HEK293 (cell line): Measurements from ENCODE around the gene CABLES2.

Source experiments
- BCL11B ChIP-seq: fragments of 450-650 bp; formaldehyde crosslinking; IDR thresholded peaks from 2 replicates; pipeline ENCODE4 v1.5.1; 2016; ENCODE audit warnings: low read depth, missing biosample characterization, missing genetic modification characterization
- GFI1B ChIP-seq: fragments of 450-650 bp; formaldehyde crosslinking; IDR thresholded peaks from 2 replicates; pipeline ENCODE4 v1.5.1; 2016; ENCODE audit warnings: missing biosample characterization, missing genetic modification characterization
- HOXC10 ChIP-seq: sonication (generic); formaldehyde crosslinking; IDR thresholded peaks from 2 replicates; pipeline ENCODE4 v1.8.1; 2023; ENCODE audit warnings: mild to moderate bottlenecking, missing genetic modification reagents
- KLF1 ChIP-seq: fragments of 450-650 bp; formaldehyde crosslinking; IDR thresholded peaks from 2 replicates; pipeline ENCODE4 v1.5.1; 2016; ENCODE audit warnings: missing biosample characterization, missing genetic modification characterization
- SETDB1 ChIP-seq: IDR thresholded peaks from one replicate; pipeline ENCODE4 v1.6.1; 2017; ENCODE audit warnings: mild to moderate bottlenecking, low read length, moderate library complexity, mixed read lengths; ENCODE audit not compliant: insufficient read length
- SP7 ChIP-seq: fragments of 450-650 bp; formaldehyde crosslinking; IDR thresholded peaks from 2 replicates; pipeline ENCODE4 v1.5.1; 2016; ENCODE audit warnings: missing biosample characterization, missing genetic modification characterization
- TCF7L2 ChIP-seq: IDR thresholded peaks from 2 replicates; pipeline ENCODE4 v1.6.1; 2011; ENCODE audit warnings: low read depth, mild to moderate bottlenecking, inconsistent platforms, low read length, moderate library complexity, borderline replicate concordance
- WT1 ChIP-seq: fragments of 450-650 bp; formaldehyde crosslinking; IDR thresholded peaks from 2 replicates; pipeline ENCODE4 v1.5.1; 2016; ENCODE audit warnings: missing biosample characterization, missing genetic modification characterization
- ZBTB7A ChIP-seq: fragments of 450-650 bp; formaldehyde crosslinking; IDR thresholded peaks from 2 replicates; pipeline ENCODE4 v1.5.1; 2016; ENCODE audit warnings: low read depth, missing biosample characterization, missing genetic modification characterization
- ZFHX2 ChIP-seq: fragments of 450-650 bp; formaldehyde crosslinking; conservative IDR thresholded peaks from 2 replicates; pipeline ENCODE4 v1.5.1; 2016; ENCODE audit warnings: missing biosample characterization, missing genetic modification characterization
- ZNF133 ChIP-seq: fragments of 450-650 bp; formaldehyde crosslinking; IDR thresholded peaks from 2 replicates; pipeline ENCODE4 v1.5.1; 2016; ENCODE audit warnings: missing biosample characterization, missing genetic modification characterization
- ZNF211 ChIP-seq: fragments of 450-650 bp; formaldehyde crosslinking; IDR thresholded peaks from 2 replicates; pipeline ENCODE4 v1.5.1; 2016; ENCODE audit warnings: low read depth, missing biosample characterization, missing genetic modification characterization
- ZNF23 ChIP-seq: fragments of 450-650 bp; formaldehyde crosslinking; IDR thresholded peaks from 2 replicates; pipeline ENCODE4 v1.5.1; 2016; ENCODE audit warnings: missing biosample characterization, missing genetic modification characterization, borderline replicate concordance
- ZNF239 ChIP-seq: fragments of 450-650 bp; formaldehyde crosslinking; IDR thresholded peaks from 2 replicates; pipeline ENCODE4 v1.5.1; 2016; ENCODE audit warnings: missing biosample characterization, missing genetic modification characterization
- ZNF24 ChIP-seq: fragments of 450-650 bp; formaldehyde crosslinking; IDR thresholded peaks from 2 replicates; pipeline ENCODE4 v1.5.1; 2016; ENCODE audit warnings: missing biosample characterization, missing genetic modification characterization
- ZNF292 ChIP-seq: fragments of 450-650 bp; formaldehyde crosslinking; IDR thresholded peaks from 2 replicates; pipeline ENCODE4 v1.5.1; 2016; ENCODE audit warnings: low read depth, missing biosample characterization, missing genetic modification characterization, borderline replicate concordance
- ZNF324 ChIP-seq: fragments of 450-650 bp; formaldehyde crosslinking; IDR thresholded peaks from 2 replicates; pipeline ENCODE4 v1.5.1; 2016; ENCODE audit warnings: missing biosample characterization, missing genetic modification characterization
- ZNF366 ChIP-seq: fragments of 450-650 bp; formaldehyde crosslinking; conservative IDR thresholded peaks from 2 replicates; pipeline ENCODE4 v1.5.1; 2016; ENCODE audit warnings: missing biosample characterization, missing genetic modification characterization
- ZNF433 ChIP-seq: fragments of 450-650 bp; formaldehyde crosslinking; IDR thresholded peaks from 2 replicates; pipeline ENCODE4 v1.5.1; 2016; ENCODE audit warnings: missing biosample characterization, missing genetic modification characterization, low read depth
- ZNF521 ChIP-seq: fragments of 450-650 bp; formaldehyde crosslinking; IDR thresholded peaks from 2 replicates; pipeline ENCODE4 v1.5.1; 2017; ENCODE audit warnings: missing biosample characterization, mild to moderate bottlenecking, missing genetic modification characterization
- ZNF544 ChIP-seq: fragments of 450-650 bp; formaldehyde crosslinking; IDR thresholded peaks from 2 replicates; pipeline ENCODE4 v1.5.0; 2017; ENCODE audit warnings: missing biosample characterization, missing genetic modification characterization
- ZNF549 ChIP-seq: fragments of 450-650 bp; IDR thresholded peaks from 2 replicates; pipeline ENCODE4 v1.5.1; 2018; ENCODE audit warnings: missing biosample characterization, missing genetic modification characterization, mild to moderate bottlenecking, inconsistent platforms, moderate library complexity
- ZNF555 ChIP-seq: fragments of 450-650 bp; formaldehyde crosslinking; conservative IDR thresholded peaks from 2 replicates; pipeline ENCODE4 v1.5.1; 2017; ENCODE audit warnings: missing biosample characterization, mild to moderate bottlenecking, missing genetic modification characterization, inconsistent platforms
- ZNF558 ChIP-seq: fragments of 450-650 bp; formaldehyde crosslinking; IDR thresholded peaks from 2 replicates; pipeline ENCODE4 v1.5.1; 2016; ENCODE audit warnings: missing biosample characterization, missing genetic modification characterization
- ZNF624 ChIP-seq: fragments of 450-650 bp; formaldehyde crosslinking; IDR thresholded peaks from 2 replicates; pipeline ENCODE4 v1.5.1; 2017; ENCODE audit warnings: missing biosample characterization, missing genetic modification characterization
- ZNF626 ChIP-seq: fragments of 450-650 bp; sonication (Bioruptor Pico); formaldehyde crosslinking; IDR thresholded peaks from 2 replicates; pipeline ENCODE4 v1.5.1; 2018; ENCODE audit warnings: missing biosample characterization, missing genetic modification characterization, inconsistent platforms
- ZNF654 ChIP-seq: fragments of 450-650 bp; formaldehyde crosslinking; IDR thresholded peaks from 2 replicates; pipeline ENCODE4 v1.5.1; 2016; ENCODE audit warnings: low read depth, missing biosample characterization, missing genetic modification characterization
- ZNF660 ChIP-seq: fragments of 450-650 bp; IDR thresholded peaks from 2 replicates; pipeline ENCODE4 v1.5.1; 2018; ENCODE audit warnings: missing biosample characterization, mild to moderate bottlenecking, missing genetic modification characterization
- ZNF707 ChIP-seq: fragments of 450-650 bp; formaldehyde crosslinking; IDR thresholded peaks from 2 replicates; pipeline ENCODE4 v1.5.1; 2016; ENCODE audit warnings: missing biosample characterization, missing genetic modification characterization
- ZNF791 ChIP-seq: fragments of 450-650 bp; formaldehyde crosslinking; IDR thresholded peaks from 2 replicates; pipeline ENCODE4 v1.5.1; 2016; ENCODE audit warnings: missing biosample characterization, missing genetic modification characterization
- ZNF792 ChIP-seq: fragments of 450-650 bp; formaldehyde crosslinking; IDR thresholded peaks from 2 replicates; pipeline ENCODE4 v1.5.1; 2016; ENCODE audit warnings: missing biosample characterization, missing genetic modification characterization
- ZXDB ChIP-seq: fragments of 450-650 bp; formaldehyde crosslinking; IDR thresholded peaks from 2 replicates; pipeline ENCODE4 v1.5.1; 2016; ENCODE audit warnings: missing biosample characterization, missing genetic modification characterization
- TF ChIP-seq, protein P1 (sequence below): fragments of 450-650 bp; formaldehyde crosslinking; IDR thresholded peaks from 2 replicates; pipeline ENCODE4 v1.5.1; 2017; ENCODE audit warnings: missing biosample characterization, missing genetic modification characterization
- TF ChIP-seq, protein P2 (sequence below): fragments of 450-650 bp; formaldehyde crosslinking; IDR thresholded peaks from 2 replicates; pipeline ENCODE4 v1.5.1; 2017; ENCODE audit warnings: missing biosample characterization, missing genetic modification characterization
- TF ChIP-seq, protein P3 (sequence below): fragments of 450-650 bp; formaldehyde crosslinking; IDR thresholded peaks from 2 replicates; pipeline ENCODE4 v1.5.0; 2017; ENCODE audit warnings: missing biosample characterization, missing genetic modification characterization, borderline replicate concordance
- TF ChIP-seq, protein P4 (sequence below): fragments of 450-650 bp; formaldehyde crosslinking; IDR thresholded peaks from 2 replicates; pipeline ENCODE4 v1.5.1; 2017; ENCODE audit warnings: missing biosample characterization, missing genetic modification characterization

Gene CABLES2

DNA sequence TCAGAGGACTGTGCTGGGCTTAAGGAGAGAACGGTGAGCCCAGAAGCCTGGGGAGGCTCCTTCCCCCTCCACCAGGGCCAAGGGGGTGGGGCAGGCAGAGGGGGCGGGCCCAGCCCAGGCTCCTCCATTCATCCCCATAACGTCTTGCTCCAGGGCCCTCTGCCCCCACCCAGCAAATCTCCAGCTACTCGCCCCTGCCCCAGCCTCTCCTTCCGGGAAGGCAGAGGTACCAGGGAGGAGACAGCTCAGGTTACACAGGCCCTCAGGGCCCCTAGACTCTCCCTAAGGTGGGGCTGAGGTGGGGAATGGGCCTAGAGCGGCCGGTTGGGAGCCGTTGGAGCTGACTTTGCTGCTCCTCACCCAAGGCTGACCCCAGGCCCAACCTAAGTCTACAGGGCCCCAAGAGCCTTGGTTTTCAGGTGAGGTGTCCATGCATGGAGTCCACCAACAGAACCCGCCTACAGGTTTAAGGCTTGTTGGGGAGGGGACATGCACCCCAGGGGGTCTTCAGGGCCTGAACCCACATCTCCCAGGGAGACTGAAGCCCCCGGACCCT lies 41.2 kb downstream of the CABLES2 start (continued):
- TF ChIP-seq ZNF549: no peak
- TF ChIP-seq, protein P1, sequence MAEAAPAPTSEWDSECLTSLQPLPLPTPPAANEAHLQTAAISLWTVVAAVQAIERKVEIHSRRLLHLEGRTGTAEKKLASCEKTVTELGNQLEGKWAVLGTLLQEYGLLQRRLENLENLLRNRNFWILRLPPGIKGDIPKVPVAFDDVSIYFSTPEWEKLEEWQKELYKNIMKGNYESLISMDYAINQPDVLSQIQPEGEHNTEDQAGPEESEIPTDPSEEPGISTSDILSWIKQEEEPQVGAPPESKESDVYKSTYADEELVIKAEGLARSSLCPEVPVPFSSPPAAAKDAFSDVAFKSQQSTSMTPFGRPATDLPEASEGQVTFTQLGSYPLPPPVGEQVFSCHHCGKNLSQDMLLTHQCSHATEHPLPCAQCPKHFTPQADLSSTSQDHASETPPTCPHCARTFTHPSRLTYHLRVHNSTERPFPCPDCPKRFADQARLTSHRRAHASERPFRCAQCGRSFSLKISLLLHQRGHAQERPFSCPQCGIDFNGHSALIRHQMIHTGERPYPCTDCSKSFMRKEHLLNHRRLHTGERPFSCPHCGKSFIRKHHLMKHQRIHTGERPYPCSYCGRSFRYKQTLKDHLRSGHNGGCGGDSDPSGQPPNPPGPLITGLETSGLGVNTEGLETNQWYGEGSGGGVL (tag by site-specific recombination): peak; percentile 83
- no peak for TF ChIP-seq ZNF707 (tag by site-specific recombination)
- TF ChIP-seq ZNF24: no peak
- TF ChIP-seq TCF7L2: no peak
- no peak for TF ChIP-seq BCL11B (tag by site-specific recombination)
- TF ChIP-seq ZNF292 (tag by site-specific recombination): no peak
- TF ChIP-seq ZNF366: no peak
- no peak for TF ChIP-seq ZNF791 (tag by site-specific recombination)
- TF ChIP-seq ZNF660 (tag by site-specific recombination): no peak
- TF ChIP-seq SETDB1: no peak
- no peak for TF ChIP-seq ZNF133
- TF ChIP-seq ZBTB7A (tag by site-specific recombination): no peak
- TF ChIP-seq, protein P2, sequence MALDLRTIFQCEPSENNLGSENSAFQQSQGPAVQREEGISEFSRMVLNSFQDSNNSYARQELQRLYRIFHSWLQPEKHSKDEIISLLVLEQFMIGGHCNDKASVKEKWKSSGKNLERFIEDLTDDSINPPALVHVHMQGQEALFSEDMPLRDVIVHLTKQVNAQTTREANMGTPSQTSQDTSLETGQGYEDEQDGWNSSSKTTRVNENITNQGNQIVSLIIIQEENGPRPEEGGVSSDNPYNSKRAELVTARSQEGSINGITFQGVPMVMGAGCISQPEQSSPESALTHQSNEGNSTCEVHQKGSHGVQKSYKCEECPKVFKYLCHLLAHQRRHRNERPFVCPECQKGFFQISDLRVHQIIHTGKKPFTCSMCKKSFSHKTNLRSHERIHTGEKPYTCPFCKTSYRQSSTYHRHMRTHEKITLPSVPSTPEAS: no peak
- no peak for TF ChIP-seq GFI1B (tag by site-specific recombination)
- TF ChIP-seq ZNF324 (tag by site-specific recombination): no peak
- no peak for TF ChIP-seq ZNF23 (tag by site-specific recombination)
- peak; percentile 85 for TF ChIP-seq SP7
- no peak for TF ChIP-seq ZNF626 (tag by site-specific recombination)
- no peak for TF ChIP-seq ZNF624 (tag by site-specific recombination)
- peak; percentile 88 for TF ChIP-seq KLF1
- no peak for TF ChIP-seq ZNF521
- no peak for TF ChIP-seq ZNF792 (tag by site-specific recombination)
- no peak for TF ChIP-seq HOXC10
- TF ChIP-seq ZNF433: no peak
- TF ChIP-seq, protein P3, sequence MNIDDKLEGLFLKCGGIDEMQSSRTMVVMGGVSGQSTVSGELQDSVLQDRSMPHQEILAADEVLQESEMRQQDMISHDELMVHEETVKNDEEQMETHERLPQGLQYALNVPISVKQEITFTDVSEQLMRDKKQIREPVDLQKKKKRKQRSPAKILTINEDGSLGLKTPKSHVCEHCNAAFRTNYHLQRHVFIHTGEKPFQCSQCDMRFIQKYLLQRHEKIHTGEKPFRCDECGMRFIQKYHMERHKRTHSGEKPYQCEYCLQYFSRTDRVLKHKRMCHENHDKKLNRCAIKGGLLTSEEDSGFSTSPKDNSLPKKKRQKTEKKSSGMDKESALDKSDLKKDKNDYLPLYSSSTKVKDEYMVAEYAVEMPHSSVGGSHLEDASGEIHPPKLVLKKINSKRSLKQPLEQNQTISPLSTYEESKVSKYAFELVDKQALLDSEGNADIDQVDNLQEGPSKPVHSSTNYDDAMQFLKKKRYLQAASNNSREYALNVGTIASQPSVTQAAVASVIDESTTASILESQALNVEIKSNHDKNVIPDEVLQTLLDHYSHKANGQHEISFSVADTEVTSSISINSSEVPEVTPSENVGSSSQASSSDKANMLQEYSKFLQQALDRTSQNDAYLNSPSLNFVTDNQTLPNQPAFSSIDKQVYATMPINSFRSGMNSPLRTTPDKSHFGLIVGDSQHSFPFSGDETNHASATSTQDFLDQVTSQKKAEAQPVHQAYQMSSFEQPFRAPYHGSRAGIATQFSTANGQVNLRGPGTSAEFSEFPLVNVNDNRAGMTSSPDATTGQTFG (tag by site-specific recombination): no peak
- no peak for TF ChIP-seq ZNF654
- no peak for TF ChIP-seq ZNF211
- TF ChIP-seq ZNF558 (tag by site-specific recombination): no peak
- no peak for TF ChIP-seq ZFHX2 (tag by site-specific recombination)
- TF ChIP-seq, protein P4, sequence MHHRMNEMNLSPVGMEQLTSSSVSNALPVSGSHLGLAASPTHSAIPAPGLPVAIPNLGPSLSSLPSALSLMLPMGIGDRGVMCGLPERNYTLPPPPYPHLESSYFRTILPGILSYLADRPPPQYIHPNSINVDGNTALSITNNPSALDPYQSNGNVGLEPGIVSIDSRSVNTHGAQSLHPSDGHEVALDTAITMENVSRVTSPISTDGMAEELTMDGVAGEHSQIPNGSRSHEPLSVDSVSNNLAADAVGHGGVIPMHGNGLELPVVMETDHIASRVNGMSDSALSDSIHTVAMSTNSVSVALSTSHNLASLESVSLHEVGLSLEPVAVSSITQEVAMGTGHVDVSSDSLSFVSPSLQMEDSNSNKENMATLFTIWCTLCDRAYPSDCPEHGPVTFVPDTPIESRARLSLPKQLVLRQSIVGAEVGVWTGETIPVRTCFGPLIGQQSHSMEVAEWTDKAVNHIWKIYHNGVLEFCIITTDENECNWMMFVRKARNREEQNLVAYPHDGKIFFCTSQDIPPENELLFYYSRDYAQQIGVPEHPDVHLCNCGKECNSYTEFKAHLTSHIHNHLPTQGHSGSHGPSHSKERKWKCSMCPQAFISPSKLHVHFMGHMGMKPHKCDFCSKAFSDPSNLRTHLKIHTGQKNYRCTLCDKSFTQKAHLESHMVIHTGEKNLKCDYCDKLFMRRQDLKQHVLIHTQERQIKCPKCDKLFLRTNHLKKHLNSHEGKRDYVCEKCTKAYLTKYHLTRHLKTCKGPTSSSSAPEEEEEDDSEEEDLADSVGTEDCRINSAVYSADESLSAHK (tag by site-specific recombination): peak; percentile 6; the same call in 1 of the 2 replicates
- no peak for TF ChIP-seq ZNF555 (tag by site-specific recombination)
- no peak for TF ChIP-seq ZNF239 (tag by site-specific recombination)
- no peak for TF ChIP-seq ZNF544 (tag by site-specific recombination)
- TF ChIP-seq ZXDB: peak; percentile 45
- peak; percentile 88 for TF ChIP-seq WT1 (tag by site-specific recombination)
